Loucy (cell line): ENCODE data around the gene GALNT1.

ENCODE experiments used
- H2AFZ ChIP-seq: fragments of 200-600 bp; sonication (generic); 2 replicates; pipeline ENCODE4 v1.6.0; 2016; ENCODE audit warnings: antibody characterized with exemption, mild to moderate bottlenecking, low read length, moderate library complexity
- H3F3A ChIP-seq: fragments of 200-600 bp; 2 replicates; pipeline ENCODE4 v1.6.0; 2016; ENCODE audit warnings: antibody characterized with exemption, low read depth, mild to moderate bottlenecking
- H3K27me3 ChIP-seq: fragments of 200-600 bp; sonication (generic); 2 replicates; pipeline ENCODE4 v1.6.1; 2014; ENCODE audit warnings: low read length, mild to moderate bottlenecking; ENCODE audit not compliant: insufficient read depth, poor library complexity, severe bottlenecking
- H3K36me3 ChIP-seq: fragments of 200-600 bp; sonication (generic); 2 replicates; pipeline ENCODE4 v1.6.1; 2016; ENCODE audit warnings: low read length; ENCODE audit not compliant: insufficient read depth
- H3K4me1 ChIP-seq: fragments of 200-600 bp; sonication (generic); 2 replicates; pipeline ENCODE4 v1.5.1; 2014; ENCODE audit warnings: low read length, mild to moderate bottlenecking; ENCODE audit not compliant: insufficient read depth, poor library complexity, severe bottlenecking
- H3K4me2 ChIP-seq: fragments of 200-600 bp; sonication (generic); 2 replicates; pipeline ENCODE4 v1.6.0; 2014; ENCODE audit warnings: antibody characterized with exemption, low read length, low read depth, mild to moderate bottlenecking; ENCODE audit not compliant: poor library complexity, severe bottlenecking
- H3K4me3 ChIP-seq: fragments of 200-600 bp; sonication (generic); 2 replicates; pipeline ENCODE4 v1.5.1; 2014; ENCODE audit warnings: low read length, mild to moderate bottlenecking, mixed read lengths; ENCODE audit not compliant: poor library complexity, severe bottlenecking
- H3K79me2 ChIP-seq: fragments of 200-600 bp; sonication (generic); 2 replicates; pipeline ENCODE4 v1.6.1; 2014; ENCODE audit warnings: low read length; ENCODE audit not compliant: insufficient read depth
- H3K9ac ChIP-seq: fragments of 200-600 bp; sonication (generic); 2 replicates; pipeline ENCODE4 v1.6.0; 2014; ENCODE audit warnings: mild to moderate bottlenecking, low read depth, low read length, moderate library complexity; ENCODE audit not compliant: poor library complexity, severe bottlenecking
- H3K9me2 ChIP-seq: fragments of 200-600 bp; sonication (generic); replicated peaks from 2 replicates; pipeline ENCODE4 v1.6.1; 2016; ENCODE audit warnings: low read depth, low read length, mixed read lengths
- H3K9me3 ChIP-seq: fragments of 200-600 bp; sonication (generic); 2 replicates; pipeline ENCODE4 v1.6.1; 2014; ENCODE audit warnings: mild to moderate bottlenecking, antibody characterized with exemption, low read length, low read depth; ENCODE audit not compliant: insufficient read depth
- H4K20me1 ChIP-seq: fragments of 200-600 bp; sonication (generic); 2 replicates; pipeline ENCODE4 v1.6.0; 2014; ENCODE audit warnings: antibody characterized with exemption, low read length, mild to moderate bottlenecking; ENCODE audit not compliant: insufficient read depth, poor library complexity, severe bottlenecking
- CTCF ChIP-seq: fragments of 200-600 bp; sonication (generic); conservative IDR thresholded peaks from 2 replicates; pipeline ENCODE4 v1.5.1; 2014; ENCODE audit warnings: mild to moderate bottlenecking, antibody characterized with exemption, low read length
- EZH2phosphoT487 ChIP-seq: fragments of 200-600 bp; IDR thresholded peaks from 2 replicates; pipeline ENCODE4 v1.6.1; 2018; ENCODE audit warnings: antibody characterized with exemption, mild to moderate bottlenecking, moderate library complexity, borderline replicate concordance

The GALNT1 gene

GRCh38 chr18:35603008-35603407, 21.5 kb downstream of the GALNT1 start:
- peaks cover 18% of the 10 kb centered on the region for H3K9me3 ChIP-seq
- H3F3A ChIP-seq = no peaks in the 10 kb centered on the region
- no peaks in the 10 kb centered on the region for H3K9me2 ChIP-seq
- peaks cover 91% of the 10 kb centered on the region for H3K79me2 ChIP-seq
- H3K27me3 ChIP-seq = no peaks in the 10 kb centered on the region
- peaks cover 19% of the 10 kb centered on the region for H3K4me1 ChIP-seq
- no peak overlapping the region for H3K4me2 ChIP-seq
- H3K9ac ChIP-seq = no peak overlapping the region
- no peaks in the 10 kb centered on the region for H3K36me3 ChIP-seq
- H3K4me3 ChIP-seq = no peak overlapping the region
- TF ChIP-seq CTCF = no peak
- TF ChIP-seq EZH2phosphoT487 = no peak
- H2AFZ ChIP-seq = no peak overlapping the region
- peaks cover 4% of the 10 kb centered on the region for H4K20me1 ChIP-seq

- no peak overlapping the region for H3K4me3 ChIP-seq
- peaks cover 90% of the 10 kb centered on the region for H3K79me2 ChIP-seq
- H3K4me2 ChIP-seq = no peak overlapping the region
- peaks cover 19% of the 10 kb centered on the region for H3K4me1 ChIP-seq
- H4K20me1 ChIP-seq = peaks cover 4% of the 10 kb centered on the region
- H3K27me3 ChIP-seq = no peaks in the 10 kb centered on the region
- no peak for TF ChIP-seq CTCF
- no peak for TF ChIP-seq EZH2phosphoT487
- no peak overlapping the region for H3K9ac ChIP-seq
- no peak overlapping the region for H2AFZ ChIP-seq
- no peaks in the 10 kb centered on the region for H3K9me2 ChIP-seq
- H3K36me3 ChIP-seq = no peaks in the 10 kb centered on the region
- H3K9me3 ChIP-seq = peaks cover 18% of the 10 kb centered on the region
- no peaks in the 10 kb centered on the region for H3F3A ChIP-seq
These were observed 22.0 kb downstream of the GALNT1 start for GRCh38 chr18:35603528-35603927.

- Histone ChIP-seq H3K27me3 (no peaks in the 10 kb centered on the region), H3K4me1 (peaks cover 19% of the 10 kb centered on the region), H3K9ac (no peak overlapping the region), H3K79me2 (peaks cover 88% of the 10 kb centered on the region), H3K4me2 (no peak overlapping the region), H3K36me3 (no peaks in the 10 kb centered on the region), H3K4me3 (no peak overlapping the region), H3K9me3 (peaks cover 18% of the 10 kb centered on the region), H2AFZ (no peak overlapping the region), H3F3A (no peaks in the 10 kb centered on the region), H3K9me2 (no peaks in the 10 kb centered on the region), H4K20me1 (peaks cover 4% of the 10 kb centered on the region)
- TF ChIP-seq CTCF (no peak), EZH2phosphoT487 (no peak)
These were observed 22.8 kb downstream of the GALNT1 start for GRCh38 chr18:35604369-35604768.
